ENCODE measurements around the gene TMEM9.

TMEM9 gene

DNA sequence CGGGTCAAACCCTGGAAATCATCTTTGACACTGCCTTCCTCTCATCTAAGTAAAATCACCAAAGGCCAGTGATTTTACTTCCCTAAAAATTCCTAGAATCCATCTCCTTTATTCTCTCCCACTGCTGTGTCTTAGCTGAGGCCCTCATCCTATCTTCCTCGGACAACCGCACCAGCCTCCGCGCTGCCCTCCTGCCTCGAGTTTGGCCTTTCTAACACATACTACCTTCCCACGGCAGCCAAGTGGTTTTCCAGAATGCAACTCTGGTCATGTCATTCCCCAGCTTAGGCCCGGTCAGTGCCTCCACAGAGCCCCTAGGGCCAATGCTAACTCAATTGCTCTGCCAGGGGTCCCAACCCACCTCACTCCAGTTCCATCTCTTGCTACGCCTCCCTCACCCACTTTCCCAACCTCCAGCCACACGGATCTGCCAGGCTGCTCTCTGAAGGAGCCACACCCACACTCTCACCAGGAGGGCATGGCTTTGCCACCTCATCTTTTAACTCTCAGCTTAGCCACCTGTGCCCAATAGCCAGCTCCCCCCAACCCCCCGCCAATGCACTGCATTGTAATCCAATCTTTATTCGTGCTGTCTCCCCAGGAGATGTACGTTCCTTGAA, 6.8 kb downstream of the TMEM9 start:
- no peak overlapping the region for H3K4me3 ChIP-seq (replicated peaks; ENCODE audit: low read depth, low read length)
- TF ChIP-seq, protein P1, sequence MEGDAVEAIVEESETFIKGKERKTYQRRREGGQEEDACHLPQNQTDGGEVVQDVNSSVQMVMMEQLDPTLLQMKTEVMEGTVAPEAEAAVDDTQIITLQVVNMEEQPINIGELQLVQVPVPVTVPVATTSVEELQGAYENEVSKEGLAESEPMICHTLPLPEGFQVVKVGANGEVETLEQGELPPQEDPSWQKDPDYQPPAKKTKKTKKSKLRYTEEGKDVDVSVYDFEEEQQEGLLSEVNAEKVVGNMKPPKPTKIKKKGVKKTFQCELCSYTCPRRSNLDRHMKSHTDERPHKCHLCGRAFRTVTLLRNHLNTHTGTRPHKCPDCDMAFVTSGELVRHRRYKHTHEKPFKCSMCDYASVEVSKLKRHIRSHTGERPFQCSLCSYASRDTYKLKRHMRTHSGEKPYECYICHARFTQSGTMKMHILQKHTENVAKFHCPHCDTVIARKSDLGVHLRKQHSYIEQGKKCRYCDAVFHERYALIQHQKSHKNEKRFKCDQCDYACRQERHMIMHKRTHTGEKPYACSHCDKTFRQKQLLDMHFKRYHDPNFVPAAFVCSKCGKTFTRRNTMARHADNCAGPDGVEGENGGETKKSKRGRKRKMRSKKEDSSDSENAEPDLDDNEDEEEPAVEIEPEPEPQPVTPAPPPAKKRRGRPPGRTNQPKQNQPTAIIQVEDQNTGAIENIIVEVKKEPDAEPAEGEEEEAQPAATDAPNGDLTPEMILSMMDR (IDR thresholded peaks at IDR 0.05; ENCODE audit: insufficient read depth, low read length, poor library complexity, severe bottlenecking): no peak
- no peaks in the 10 kb centered on the region for H3K27me3 ChIP-seq (replicated peaks; ENCODE audit: control insufficient read depth, insufficient read depth, low read length)
- H3K36me3 ChIP-seq (ENCODE audit: control insufficient read depth, insufficient read depth, low read length): peaks cover 20% of the 10 kb centered on the region
- no peak for DNase-seq (ENCODE audit: extremely low read depth, insufficient read length)

DNA sequence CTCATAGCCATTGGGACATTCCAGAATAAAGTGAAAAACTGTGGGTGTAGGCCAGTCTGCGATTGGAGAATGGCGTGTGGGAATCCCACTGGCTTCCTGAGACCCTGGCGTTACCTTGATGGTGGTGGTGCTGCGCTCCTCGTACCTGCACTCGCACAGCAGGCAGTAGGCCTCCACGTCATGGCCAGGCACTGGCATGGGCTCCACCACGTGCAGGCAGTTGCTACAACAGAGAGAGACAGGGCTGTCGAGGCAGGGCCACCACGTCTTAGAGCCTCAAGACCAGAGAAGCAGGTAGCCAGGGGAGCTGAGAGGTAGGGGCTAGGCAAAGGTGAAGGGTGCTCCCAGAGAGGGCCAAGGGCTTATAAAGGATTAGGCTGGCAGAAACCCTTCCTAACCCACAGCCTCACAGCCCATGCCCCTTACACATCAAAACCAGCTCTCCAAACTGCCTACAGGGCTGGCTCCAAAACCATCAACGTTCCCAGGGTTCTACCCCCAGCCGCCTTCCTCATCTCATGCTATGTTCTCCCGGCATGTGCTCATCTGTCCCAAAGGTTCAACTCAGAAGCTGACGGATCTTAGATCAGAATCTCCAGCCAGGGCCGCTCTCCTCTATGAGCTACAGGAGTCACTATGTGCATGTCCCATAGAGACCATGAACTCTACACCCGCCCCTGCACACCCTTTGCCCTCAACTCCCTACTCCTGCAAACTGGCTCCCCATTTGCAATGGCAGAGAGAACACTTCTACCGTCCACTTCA, 7.5 kb downstream of the TMEM9 start:
- no peak overlapping the region for H3K4me3 ChIP-seq (replicated peaks; ENCODE audit: low read depth, low read length)
- no peak for DNase-seq (ENCODE audit: extremely low read depth, insufficient read length)
- no peaks in the 10 kb centered on the region for H3K27me3 ChIP-seq (replicated peaks; ENCODE audit: control insufficient read depth, insufficient read depth, low read length)
- H3K36me3 ChIP-seq (ENCODE audit: control insufficient read depth, insufficient read depth, low read length): peaks cover 22% of the 10 kb centered on the region
- TF ChIP-seq, protein P1 (IDR thresholded peaks at IDR 0.05; ENCODE audit: insufficient read depth, low read length, poor library complexity, severe bottlenecking): no peak

DNA sequence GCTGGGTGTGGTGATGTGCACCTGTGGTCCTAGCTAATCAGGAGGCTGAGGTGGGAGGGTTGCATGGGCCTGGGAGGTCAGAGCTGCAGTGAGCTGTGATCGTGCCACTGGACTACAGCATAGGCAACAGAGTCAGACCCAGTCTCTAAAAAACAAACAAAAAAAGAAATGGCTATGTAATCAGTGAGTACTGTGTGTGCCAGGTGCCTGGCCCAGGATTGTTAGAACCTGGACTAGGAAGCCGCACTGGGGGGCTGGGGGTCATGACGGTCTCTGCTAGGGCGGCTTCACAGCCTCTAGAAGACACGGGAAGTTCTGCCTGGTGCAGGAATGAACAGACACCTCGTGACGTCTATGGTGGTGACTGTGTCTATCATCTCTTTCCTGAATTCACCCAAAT, 8.5 kb downstream of the TMEM9 start:
- Histone ChIP-seq H3K4me3 (replicated peaks; ENCODE audit: low read depth, low read length) (no peak overlapping the region), H3K36me3 (ENCODE audit: control insufficient read depth, insufficient read depth, low read length) (peaks cover 22% of the 10 kb centered on the region), H3K27me3 (replicated peaks; ENCODE audit: control insufficient read depth, insufficient read depth, low read length) (no peaks in the 10 kb centered on the region)
- TF ChIP-seq, protein P1 (IDR thresholded peaks at IDR 0.05; ENCODE audit: insufficient read depth, low read length, poor library complexity, severe bottlenecking): no peak
- DNase-seq (ENCODE audit: extremely low read depth, insufficient read length): no peak

DNA sequence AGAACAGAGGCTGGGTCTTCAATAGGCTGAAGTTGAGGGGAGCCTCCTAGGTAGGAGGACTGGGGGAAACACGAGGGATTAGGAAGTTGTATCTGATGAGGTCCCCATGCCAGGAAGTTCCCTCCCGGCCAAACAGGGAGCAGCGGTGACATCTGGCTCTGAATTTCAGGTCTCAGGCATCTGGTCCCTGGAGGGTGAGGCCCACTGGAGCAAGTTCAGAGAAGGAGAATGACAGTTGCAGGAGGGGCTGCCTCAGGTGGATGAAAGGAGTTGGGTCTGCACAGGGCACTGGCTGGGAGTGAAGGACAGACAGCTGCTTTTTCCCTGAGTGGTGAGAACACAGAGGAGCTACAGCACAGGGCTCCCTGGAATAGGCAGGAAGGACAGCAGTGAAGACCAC, 9.1 kb downstream of the TMEM9 start:
- Histone ChIP-seq H3K4me3 (replicated peaks; ENCODE audit: low read depth, low read length) (no peak overlapping the region), H3K27me3 (replicated peaks; ENCODE audit: control insufficient read depth, insufficient read depth, low read length) (no peaks in the 10 kb centered on the region), H3K36me3 (ENCODE audit: control insufficient read depth, insufficient read depth, low read length) (peaks cover 24% of the 10 kb centered on the region)
- no peak for DNase-seq (ENCODE audit: extremely low read depth, insufficient read length)
- TF ChIP-seq, protein P1 (IDR thresholded peaks at IDR 0.05; ENCODE audit: insufficient read depth, low read length, poor library complexity, severe bottlenecking): no peak

DNA sequence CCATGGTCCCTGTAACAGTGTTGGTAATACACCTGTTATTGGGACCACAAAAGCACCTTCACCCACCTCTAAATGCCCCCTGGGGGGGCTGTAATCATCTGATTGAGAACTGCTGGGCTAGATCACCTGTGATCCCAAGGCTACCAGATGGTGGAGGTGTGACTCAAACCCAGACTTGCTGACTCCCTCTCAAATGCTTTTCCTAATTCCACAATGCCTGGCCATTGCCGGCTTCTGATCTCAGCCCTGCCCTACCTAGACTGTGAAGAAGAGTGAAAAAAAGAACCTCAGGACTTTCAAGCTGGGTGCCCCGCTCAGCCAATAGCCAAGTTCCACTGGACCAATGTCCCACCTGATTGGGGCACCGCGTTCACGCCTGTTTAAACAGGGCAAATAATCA, 9.6 kb downstream of the TMEM9 start:
- Histone ChIP-seq H3K4me3 (replicated peaks; ENCODE audit: low read depth, low read length) (no peak overlapping the region), H3K27me3 (replicated peaks; ENCODE audit: control insufficient read depth, insufficient read depth, low read length) (no peaks in the 10 kb centered on the region), H3K36me3 (ENCODE audit: control insufficient read depth, insufficient read depth, low read length) (peaks cover 24% of the 10 kb centered on the region)
- DNase-seq (ENCODE audit: extremely low read depth, insufficient read length): no peak
- TF ChIP-seq, protein P1 (IDR thresholded peaks at IDR 0.05; ENCODE audit: insufficient read depth, low read length, poor library complexity, severe bottlenecking): no peak

Measured in GM06990 (cell line).